ENCODE measurements around the gene CCDC192. TPM values are rescaled to one million over a fixed set of nuclear protein-coding genes. Genes with fewer than 3 reads are reported as not detected.
A peak's percentile ranks its signal among the peaks of the same experiment; 100 is the strongest.

The CCDC192 gene
- total RNA-seq, 4 donors from 2014 or later = 0.33 to 1.7 (median 1.1) TPM

DNA sequence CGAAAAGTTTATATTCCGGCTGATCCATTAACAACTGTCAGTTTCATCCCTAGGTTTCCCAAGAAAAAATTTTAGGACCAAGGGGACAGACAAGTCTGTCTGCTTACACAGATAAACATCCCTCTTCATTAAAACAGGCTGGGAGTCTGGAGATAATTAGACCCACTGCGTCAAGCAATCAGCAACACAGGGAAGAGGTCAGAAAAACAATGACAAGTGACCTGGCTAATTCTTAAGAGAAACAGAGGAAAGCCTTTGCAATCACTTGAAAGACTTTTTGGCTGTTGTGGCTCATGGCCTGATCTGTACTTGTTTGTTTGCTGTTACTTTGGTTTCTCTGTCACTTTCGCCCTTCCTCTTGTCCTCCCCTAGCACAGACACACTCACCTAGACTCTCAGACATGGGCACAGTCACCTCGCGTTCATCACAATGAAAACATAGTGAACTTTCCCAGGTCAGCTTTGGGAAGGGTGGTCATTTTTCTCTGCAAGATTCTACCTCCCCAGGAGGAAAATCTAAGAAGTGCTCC lies 2.9 kb upstream of the CCDC192 start:
- H3K27me3 ChIP-seq = no peaks in the 10 kb centered on the region
- DNase-seq (ENCODE audit: extremely low spot score) = no peak
- no peaks in the 10 kb centered on the region for H3K9me3 ChIP-seq
- WGBS = 79% methylated on average over 6 of the region's 6 CpGs
- intact Hi-C loops (cut with DNase I) = no loop called here
- H3K36me3 ChIP-seq = no peaks in the 10 kb centered on the region
- no peak overlapping the region for H3K4me3 ChIP-seq
- H3K27ac ChIP-seq (replicated peaks in 1 of 4) = no peak overlapping the region
- no peak for TF ChIP-seq POLR2A (IDR thresholded peaks at IDR 0.05; ENCODE audit: low read depth)
- TF ChIP-seq EP300 (IDR thresholded peaks at IDR 0.05) = no peak
- TF ChIP-seq, protein P1, sequence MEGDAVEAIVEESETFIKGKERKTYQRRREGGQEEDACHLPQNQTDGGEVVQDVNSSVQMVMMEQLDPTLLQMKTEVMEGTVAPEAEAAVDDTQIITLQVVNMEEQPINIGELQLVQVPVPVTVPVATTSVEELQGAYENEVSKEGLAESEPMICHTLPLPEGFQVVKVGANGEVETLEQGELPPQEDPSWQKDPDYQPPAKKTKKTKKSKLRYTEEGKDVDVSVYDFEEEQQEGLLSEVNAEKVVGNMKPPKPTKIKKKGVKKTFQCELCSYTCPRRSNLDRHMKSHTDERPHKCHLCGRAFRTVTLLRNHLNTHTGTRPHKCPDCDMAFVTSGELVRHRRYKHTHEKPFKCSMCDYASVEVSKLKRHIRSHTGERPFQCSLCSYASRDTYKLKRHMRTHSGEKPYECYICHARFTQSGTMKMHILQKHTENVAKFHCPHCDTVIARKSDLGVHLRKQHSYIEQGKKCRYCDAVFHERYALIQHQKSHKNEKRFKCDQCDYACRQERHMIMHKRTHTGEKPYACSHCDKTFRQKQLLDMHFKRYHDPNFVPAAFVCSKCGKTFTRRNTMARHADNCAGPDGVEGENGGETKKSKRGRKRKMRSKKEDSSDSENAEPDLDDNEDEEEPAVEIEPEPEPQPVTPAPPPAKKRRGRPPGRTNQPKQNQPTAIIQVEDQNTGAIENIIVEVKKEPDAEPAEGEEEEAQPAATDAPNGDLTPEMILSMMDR (IDR thresholded peaks at IDR 0.05) = no peak
- TF ChIP-seq POLR2AphosphoS5 (IDR thresholded peaks at IDR 0.05) = no peak
- H3K4me1 ChIP-seq = peaks cover 17 to 36% (median 34%) of the 10 kb centered on the region in 4 donors

DNA sequence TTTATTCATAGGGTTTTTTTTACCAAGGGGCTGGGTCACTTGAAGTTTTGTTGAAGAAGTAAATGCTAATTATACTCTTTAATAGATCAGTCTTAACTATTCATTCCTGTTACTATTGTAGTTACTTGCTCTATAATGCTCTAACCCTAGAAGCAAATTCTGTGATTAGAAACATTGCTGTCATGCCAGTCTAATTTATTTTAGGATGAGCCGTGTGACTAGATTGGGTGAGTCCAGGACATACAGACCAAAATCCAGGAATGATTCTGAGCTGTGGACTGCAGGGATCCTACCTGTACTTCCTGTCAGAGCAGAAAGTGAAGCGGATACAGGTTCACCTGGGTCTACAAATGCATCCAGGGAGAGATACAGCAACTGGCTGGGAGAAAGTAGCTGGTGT lies 757 bp upstream of the CCDC192 start:
- WGBS = 82% methylated on average over 2 of the region's 2 CpGs
- no peak for TF ChIP-seq EP300 (IDR thresholded peaks at IDR 0.05)
- TF ChIP-seq POLR2AphosphoS5 (IDR thresholded peaks at IDR 0.05) = no peak
- TF ChIP-seq POLR2A (IDR thresholded peaks at IDR 0.05; ENCODE audit: low read depth) = no peak
- TF ChIP-seq, protein P1 (IDR thresholded peaks at IDR 0.05) = no peak
- H3K27me3 ChIP-seq = no peaks in the 10 kb centered on the region
- no peak for DNase-seq (ENCODE audit: extremely low spot score)
- H3K36me3 ChIP-seq = no peaks in the 10 kb centered on the region
- H3K9me3 ChIP-seq = no peaks in the 10 kb centered on the region
- intact Hi-C loops (cut with DNase I) = no loop called here
- no peak overlapping the region for H3K4me3 ChIP-seq
- H3K4me1 ChIP-seq = peaks cover 24 to 57% (median 53%) of the 10 kb centered on the region in 4 donors
- H3K27ac ChIP-seq (replicated peaks in 1 of 4) = no peak overlapping the region

DNA sequence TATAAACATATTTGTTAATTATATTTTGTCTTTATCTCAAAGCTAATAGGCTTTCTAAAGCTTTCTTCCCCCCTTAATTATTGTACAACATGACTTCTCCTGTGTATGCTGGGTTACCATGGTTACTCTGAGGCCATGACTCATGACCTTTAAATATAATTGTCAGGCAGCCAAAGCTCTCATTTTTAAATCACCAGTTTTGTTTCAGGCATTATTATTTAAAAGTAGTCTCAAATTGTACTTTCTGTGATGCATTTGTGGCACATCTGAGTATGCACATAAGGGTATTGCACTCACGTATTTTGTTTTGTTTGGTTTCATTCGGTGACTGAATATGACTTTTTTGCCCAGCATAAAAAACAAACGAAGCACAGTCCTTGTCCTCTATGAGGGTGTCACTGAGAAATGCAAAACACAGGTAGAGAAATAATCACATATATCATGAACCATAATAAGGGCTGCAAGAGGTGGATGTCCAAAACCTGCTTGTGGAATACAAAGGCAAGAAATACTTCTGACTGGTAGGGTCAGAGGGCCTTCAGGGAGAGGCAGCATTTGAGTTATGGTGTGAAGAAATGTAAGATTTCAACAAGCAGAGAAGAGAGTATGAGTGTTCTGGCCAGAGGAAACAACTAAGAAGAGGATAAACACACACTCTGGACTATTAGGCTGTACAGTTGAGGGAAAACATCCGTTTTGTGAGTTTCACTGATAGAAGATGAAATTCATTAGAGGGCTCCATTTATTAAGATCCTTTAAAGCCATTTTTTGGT lies 2.1 kb downstream of the CCDC192 start:
- intact Hi-C loops (cut with DNase I) = no loop called here
- Histone ChIP-seq H3K36me3 (no peaks in the 10 kb centered on the region), H3K4me3 (no peak overlapping the region), H3K27me3 (no peaks in the 10 kb centered on the region), H3K9me3 (no peaks in the 10 kb centered on the region), H3K27ac (replicated peaks in 1 of 4) (peak overlapping the region; percentile 56 to 77 (median 60)), H3K4me1 (peaks cover 24 to 64% (median 57%) of the 10 kb centered on the region in 4 donors)
- DNase-seq (ENCODE audit: extremely low spot score) = no peak
- WGBS = 47% methylated on average over 4 of the region's 4 CpGs
- TF ChIP-seq POLR2A (IDR thresholded peaks at IDR 0.05; ENCODE audit: low read depth) = no peak
- TF ChIP-seq EP300 (IDR thresholded peaks at IDR 0.05) = no peak
- TF ChIP-seq POLR2AphosphoS5 (IDR thresholded peaks at IDR 0.05) = no peak
- TF ChIP-seq, protein P1 (IDR thresholded peaks at IDR 0.05) = no peak

DNA sequence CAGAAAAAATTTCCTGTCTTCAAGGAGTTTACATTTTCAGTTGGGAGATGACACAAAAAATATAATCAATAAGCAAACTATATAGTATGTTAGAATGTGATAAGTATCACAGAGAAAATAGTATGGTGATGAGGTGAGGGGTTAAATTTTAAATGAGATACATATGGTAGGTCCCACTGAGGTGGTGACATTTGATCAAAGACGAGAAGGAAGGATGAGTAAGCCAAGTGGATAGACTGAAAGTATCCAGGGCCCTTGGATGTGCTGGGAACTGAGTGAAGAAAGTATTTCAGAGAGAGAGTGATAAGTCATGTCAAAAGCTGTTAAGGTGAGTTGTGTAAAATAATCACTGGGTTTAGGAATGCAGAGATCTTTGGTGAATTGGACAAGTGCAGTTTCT lies 3.5 kb downstream of the CCDC192 start:
- no peaks in the 10 kb centered on the region for H3K9me3 ChIP-seq
- peaks cover 24 to 64% (median 57%) of the 10 kb centered on the region in 4 donors for H3K4me1 ChIP-seq
- TF ChIP-seq EP300 (IDR thresholded peaks at IDR 0.05) = no peak
- TF ChIP-seq, protein P1 (IDR thresholded peaks at IDR 0.05) = no peak
- no peak for TF ChIP-seq POLR2A (IDR thresholded peaks at IDR 0.05; ENCODE audit: low read depth)
- no peak for TF ChIP-seq POLR2AphosphoS5 (IDR thresholded peaks at IDR 0.05)
- WGBS = 42% methylated on average over 1 of the region's 1 CpG
- no peak overlapping the region for H3K4me3 ChIP-seq
- peak overlapping the region; percentile 56 to 77 (median 60) for H3K27ac ChIP-seq (replicated peaks in 1 of 4)
- no peak for DNase-seq (ENCODE audit: extremely low spot score)
- H3K36me3 ChIP-seq = no peaks in the 10 kb centered on the region
- no peaks in the 10 kb centered on the region for H3K27me3 ChIP-seq
- intact Hi-C loops (cut with DNase I) = no loop called here

Measured in esophagus muscularis mucosa (tissue), 4 donors.